Breast epithelium (tissue), 4 donors: Measurements from ENCODE around the gene DHRS7B. TPM values are rescaled to one million over a fixed set of nuclear protein-coding genes. Genes with fewer than 3 reads are reported as not detected.
A peak's percentile ranks its signal among the peaks of the same experiment; 100 is the strongest.

Experiments
- DNase-seq, 2 donors: peaks; one replicate each; pipeline ENCODE4 v3.0.0-alpha.2; 2019; ENCODE audit warnings: low spot score in 2 of 2
- H3K27ac ChIP-seq, 2 donors: fragments of 200-600 bp; sonication (generic) in 1 of 2; one replicate each; pipeline ENCODE4 v1.5.1; 2016 to 2019; ENCODE audit warnings: mild to moderate bottlenecking in 1 of 2
- H3K27me3 ChIP-seq, 2 donors: fragments of 200-600 bp; sonication (generic) in 1 of 2; one replicate each; pipeline versions ENCODE4 v1.5.1 to v1.6.0; 2017 to 2019; ENCODE audit warnings: control low read depth in 1 of 2, mild to moderate bottlenecking in 1 of 2
- H3K36me3 ChIP-seq: fragments of 200-600 bp; one replicate; pipeline ENCODE4 v1.5.1; 2019
- H3K4me1 ChIP-seq, 2 donors: fragments of 200-600 bp; sonication (generic); one replicate each; pipeline ENCODE4 v1.5.1; 2016 to 2019; ENCODE audit warnings: control low read depth in 1 of 2
- H3K4me3 ChIP-seq, 3 donors: fragments of 200-600 bp; sonication (generic); 1 replicate in 2 of 3; 2 replicates in 1 of 3; pipeline ENCODE4 v1.5.1; 2016 to 2019; ENCODE audit warnings: mild to moderate bottlenecking in 3 of 3, moderate library complexity in 2 of 3
- H3K9me3 ChIP-seq, 2 donors: fragments of 200-600 bp; sonication (generic) in 1 of 2; one replicate each; pipeline ENCODE4 v1.5.1; 2016 to 2019; ENCODE audit warnings: control low read depth in 1 of 2
- POLR2A ChIP-seq: fragments of 450-650 bp; IDR thresholded peaks from one replicate; pipeline ENCODE4 v1.6.1; 2016; ENCODE audit warnings: antibody characterized with exemption, mild to moderate bottlenecking, moderate library complexity
- POLR2AphosphoS5 ChIP-seq, 3 donors: sonication (generic); formaldehyde crosslinking; IDR thresholded peaks; one replicate each; pipeline ENCODE4 v1.6.1; 2017; ENCODE audit warnings: antibody characterized with exemption in 3 of 3
- intact Hi-C: fragments of 100-400 bp; cut with DNase I; formaldehyde crosslinking; loops from one replicate; pipeline ENCODE4 v1.15.1; 2023; ENCODE audit warnings: low total_unique reads
- total RNA-seq, 3 donors: library from RNA; depleted of rRNA; stranded (reverse); fragments of >200 nt; gene quantifications; one replicate each; pipeline ENCODE4 v1.1.0, GENCODE V29; 2016
- TF ChIP-seq, protein P1 (sequence below), 3 donors: fragments of 450-650 bp; IDR thresholded peaks; one replicate each; pipeline ENCODE4 v1.5.1; 2016 to 2017; ENCODE audit warnings: antibody characterized with exemption in 3 of 3, mild to moderate bottlenecking in 3 of 3, moderate library complexity in 3 of 3

The DHRS7B gene
- total RNA-seq, 3 donors from 2014 or later = 53.7 to 64.0 (median 60.9) TPM

DNA sequence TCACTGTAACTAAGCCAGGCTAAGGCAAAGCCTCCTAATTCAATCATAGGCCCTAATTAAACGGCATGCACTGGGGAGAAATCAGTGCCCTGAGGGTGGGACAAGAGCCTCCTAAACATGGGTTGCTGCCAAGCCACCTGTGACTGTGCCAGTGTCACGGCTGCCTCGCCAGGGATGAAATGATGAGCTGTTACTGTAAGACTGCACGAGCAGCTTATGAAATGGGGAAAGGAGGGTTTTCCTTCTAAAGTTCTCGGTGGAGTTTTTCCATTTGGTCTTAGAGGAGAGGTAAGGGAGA is 74.5 kb downstream of the DHRS7B start:
- H3K4me1 ChIP-seq = peaks cover 0 to 4% of the 10 kb centered on the region in 2 donors

GRCh38 chr17:21201874-21202273 is 75.1 kb downstream of the DHRS7B start:
- Histone ChIP-seq H3K4me1 (peaks cover 0 to 4% of the 10 kb centered on the region in 2 donors), H3K4me3 (no peak overlapping the region), H3K27ac (peak overlapping the region; percentile 41 to 72), H3K9me3 (no peaks in the 10 kb centered on the region), H3K27me3 (no peaks in the 10 kb centered on the region), H3K36me3 (no peaks in the 10 kb centered on the region)
- DNase-seq = no peak
- intact Hi-C loops = no loop called here
- TF ChIP-seq POLR2AphosphoS5 (IDR thresholded peaks at IDR 0.05) (no peak), POLR2A (no peak)
- TF ChIP-seq, protein P1, sequence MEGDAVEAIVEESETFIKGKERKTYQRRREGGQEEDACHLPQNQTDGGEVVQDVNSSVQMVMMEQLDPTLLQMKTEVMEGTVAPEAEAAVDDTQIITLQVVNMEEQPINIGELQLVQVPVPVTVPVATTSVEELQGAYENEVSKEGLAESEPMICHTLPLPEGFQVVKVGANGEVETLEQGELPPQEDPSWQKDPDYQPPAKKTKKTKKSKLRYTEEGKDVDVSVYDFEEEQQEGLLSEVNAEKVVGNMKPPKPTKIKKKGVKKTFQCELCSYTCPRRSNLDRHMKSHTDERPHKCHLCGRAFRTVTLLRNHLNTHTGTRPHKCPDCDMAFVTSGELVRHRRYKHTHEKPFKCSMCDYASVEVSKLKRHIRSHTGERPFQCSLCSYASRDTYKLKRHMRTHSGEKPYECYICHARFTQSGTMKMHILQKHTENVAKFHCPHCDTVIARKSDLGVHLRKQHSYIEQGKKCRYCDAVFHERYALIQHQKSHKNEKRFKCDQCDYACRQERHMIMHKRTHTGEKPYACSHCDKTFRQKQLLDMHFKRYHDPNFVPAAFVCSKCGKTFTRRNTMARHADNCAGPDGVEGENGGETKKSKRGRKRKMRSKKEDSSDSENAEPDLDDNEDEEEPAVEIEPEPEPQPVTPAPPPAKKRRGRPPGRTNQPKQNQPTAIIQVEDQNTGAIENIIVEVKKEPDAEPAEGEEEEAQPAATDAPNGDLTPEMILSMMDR (IDR thresholded peaks at IDR 0.05) = no peak

More for the DNA sequence above, 74.5 kb downstream of the DHRS7B start:
- Histone ChIP-seq H3K27me3 (no peaks in the 10 kb centered on the region), H3K36me3 (no peaks in the 10 kb centered on the region), H3K27ac (peak overlapping the region; percentile 41 to 72), H3K9me3 (no peaks in the 10 kb centered on the region), H3K4me3 (peak overlapping the region in 1 of 3 donors; percentile 23)
- peak in 1 of 2 donors; percentile 49 for DNase-seq
- TF ChIP-seq POLR2AphosphoS5 (IDR thresholded peaks at IDR 0.05) (no peak), POLR2A (no peak)
- TF ChIP-seq, protein P1 (IDR thresholded peaks at IDR 0.05) = no peak
- intact Hi-C loops = no loop called here

GRCh38 chr17:21202512-21202911 is 75.7 kb downstream of the DHRS7B start:
- intact Hi-C loops = no loop called here
- TF ChIP-seq POLR2A (no peak), POLR2AphosphoS5 (IDR thresholded peaks at IDR 0.05) (no peak)
- TF ChIP-seq, protein P1 (IDR thresholded peaks at IDR 0.05) = no peak
- H3K27me3 ChIP-seq = no peaks in the 10 kb centered on the region
- DNase-seq = no peak
- no peaks in the 10 kb centered on the region for H3K36me3 ChIP-seq
- no peak overlapping the region for H3K27ac ChIP-seq
- H3K4me1 ChIP-seq = peaks cover 0 to 4% of the 10 kb centered on the region in 2 donors
- H3K4me3 ChIP-seq = no peak overlapping the region
- H3K9me3 ChIP-seq = no peaks in the 10 kb centered on the region

- intact Hi-C loops = no loop called here
- TF ChIP-seq POLR2AphosphoS5 (IDR thresholded peaks at IDR 0.05) (no peak), POLR2A (no peak)
- TF ChIP-seq, protein P1 (IDR thresholded peaks at IDR 0.05) = no peak
- Histone ChIP-seq H3K9me3 (no peaks in the 10 kb centered on the region), H3K27me3 (no peaks in the 10 kb centered on the region), H3K4me3 (no peak overlapping the region), H3K27ac (peak overlapping the region in 1 of 2 donors; percentile 33), H3K36me3 (no peaks in the 10 kb centered on the region), H3K4me1 (peaks cover 0 to 9% of the 10 kb centered on the region in 2 donors)
- DNase-seq = no peak
Measured at GRCh38 chr17:21204935-21205334, 78.2 kb downstream of the DHRS7B start.

DNA sequence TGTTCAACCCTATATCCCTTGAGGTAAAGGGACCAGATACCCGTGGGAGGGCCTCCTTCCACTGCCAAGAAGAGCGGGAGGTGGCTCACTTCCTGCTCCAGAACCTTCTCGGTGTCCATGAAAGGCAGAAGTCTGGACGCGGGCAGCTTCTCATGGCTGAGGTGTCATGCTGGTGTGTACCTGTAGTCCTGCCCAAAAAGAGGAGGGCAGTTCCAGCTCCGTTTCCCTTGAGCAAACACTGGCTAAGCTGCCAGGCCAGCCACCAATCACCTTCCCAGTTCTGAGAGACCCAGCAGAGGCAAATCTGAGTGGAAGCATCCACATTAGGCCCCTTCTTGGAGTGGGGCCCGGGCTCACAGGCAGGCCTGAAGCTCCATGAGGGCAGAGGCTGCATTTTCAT is 81.6 kb downstream of the DHRS7B start:
- peak overlapping the region; percentile 69 to 72 for H3K27ac ChIP-seq
- intact Hi-C loops = no loop called here
- DNase-seq = peak in 1 of 2 donors; percentile 59
- H3K9me3 ChIP-seq = no peaks in the 10 kb centered on the region
- TF ChIP-seq, protein P1 (IDR thresholded peaks at IDR 0.05) = no peak
- TF ChIP-seq POLR2AphosphoS5 (IDR thresholded peaks at IDR 0.05) (no peak), POLR2A (no peak)
- peaks cover 5 to 18% of the 10 kb centered on the region in 2 donors for H3K4me1 ChIP-seq
- H3K27me3 ChIP-seq = no peaks in the 10 kb centered on the region
- H3K4me3 ChIP-seq = no peak overlapping the region
- H3K36me3 ChIP-seq = no peaks in the 10 kb centered on the region
